HG03378 (cell line): ENCODE data around the gene SCFD1.
"Not testable (repeated sequence)": the region's sequence is repeated elsewhere in the genome, so short reads cannot be mapped to it uniquely, and the experiment has no call there.

ENCODE experiments used
- ATAC-seq: cut with Tn5 transposase; IDR thresholded peaks from one replicate; pipeline ENCODE4 v1.9.1; 2021; ENCODE audit warnings: mild to moderate bottlenecking, moderate library complexity; ENCODE audit not compliant: unreplicated experiment

Gene SCFD1

GRCh38 chr14:30621940-30622830, at the start of gene SCFD1:
TSS of gene SCFD1 (plus strand) at chr14:30622319. CDS start at chr14:30622339, 20 bp downstream.
- peak; percentile 84 for ATAC-seq

DNA sequence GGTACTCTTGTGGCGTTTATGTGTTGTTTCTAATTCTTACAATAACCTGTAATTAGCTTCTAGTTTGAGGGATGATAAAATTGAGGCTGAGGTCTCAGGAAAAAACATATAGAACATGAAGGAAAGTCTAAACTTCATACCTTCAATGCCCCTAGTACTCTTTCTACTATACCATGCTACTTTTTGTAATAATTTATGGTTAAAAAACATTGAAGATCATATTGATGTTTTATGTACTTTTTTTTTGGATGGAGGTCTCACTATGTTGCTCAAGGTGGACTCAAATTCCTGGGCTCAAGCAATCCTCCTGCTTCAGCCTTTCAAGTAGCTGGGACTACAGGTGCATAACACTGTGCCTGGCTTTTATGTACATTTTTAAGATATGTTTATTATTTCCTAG, 49.3 kb upstream of the SCFD1 start:
- ATAC-seq = no peak

- no peak for ATAC-seq
Observed at GRCh38 chr14:30573226-30573814, 48.8 kb upstream of the SCFD1 start.

DNA sequence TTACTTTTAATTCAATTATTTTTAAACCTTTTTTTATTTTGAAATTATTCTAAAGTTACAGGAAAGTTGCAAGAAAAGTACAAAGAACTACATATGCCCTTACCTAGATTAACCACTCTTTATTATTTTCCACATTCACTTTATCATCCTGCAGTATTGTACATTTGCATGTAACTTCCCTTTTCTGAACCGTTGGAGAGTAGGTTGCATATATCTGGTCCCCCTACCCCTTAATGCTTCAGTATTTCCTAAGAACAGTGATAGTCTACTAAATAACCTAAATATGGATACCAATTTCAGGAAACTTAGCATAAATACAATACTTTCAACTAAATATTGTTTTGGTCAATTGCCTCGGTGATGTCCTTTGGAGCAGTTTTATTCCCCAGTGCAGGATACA, 48.2 kb upstream of the SCFD1 start:
- no peak for ATAC-seq

- not testable (repeated sequence) for ATAC-seq
Observed at GRCh38 chr14:30574777-30575176, 47.3 kb upstream of the SCFD1 start.

DNA sequence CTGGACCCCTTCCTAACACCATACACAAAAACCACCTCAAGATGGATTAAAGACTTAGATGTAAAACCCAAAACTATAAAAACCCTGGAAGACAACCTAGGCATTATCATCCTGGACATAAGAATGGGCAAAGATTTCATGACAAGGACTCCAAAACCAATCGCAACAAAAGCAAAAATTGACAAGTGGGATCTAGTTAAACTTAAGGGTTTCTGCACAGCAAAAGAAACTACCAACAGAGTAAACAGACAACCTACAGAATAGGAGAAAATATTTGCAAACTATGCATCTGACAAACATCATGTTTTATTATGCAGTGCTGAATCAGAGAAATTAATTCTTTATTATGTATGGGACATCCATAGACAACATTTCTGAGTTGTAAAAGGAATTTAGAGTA, 45.8 kb upstream of the SCFD1 start:
- ATAC-seq = not testable (repeated sequence)

- no peak for ATAC-seq
Observed at GRCh38 chr14:30580616-30581282, 41.4 kb upstream of the SCFD1 start.

GRCh38 chr14:30581283-30581625, 40.9 kb upstream of the SCFD1 start:
- ATAC-seq = no peak

DNA sequence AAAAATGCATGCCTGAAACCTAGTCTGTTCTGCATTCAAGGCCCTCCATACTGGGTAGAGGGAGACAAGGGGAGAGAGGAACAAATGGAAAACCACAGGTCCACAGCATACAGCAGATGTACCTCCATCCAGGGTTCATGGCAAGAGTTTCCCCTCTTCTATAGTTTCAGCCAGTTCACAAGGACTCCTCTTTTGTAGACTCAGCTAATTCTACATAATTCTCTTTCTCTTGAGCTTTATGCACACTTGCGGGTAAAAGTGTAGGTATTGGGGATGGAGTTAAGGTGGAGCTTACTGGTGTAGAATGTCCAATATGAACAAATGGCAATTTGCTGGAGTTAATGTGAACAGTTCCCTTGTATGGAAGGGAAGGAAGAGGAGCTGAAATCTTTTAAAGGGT, 39.7 kb upstream of the SCFD1 start:
- ATAC-seq = no peak

DNA sequence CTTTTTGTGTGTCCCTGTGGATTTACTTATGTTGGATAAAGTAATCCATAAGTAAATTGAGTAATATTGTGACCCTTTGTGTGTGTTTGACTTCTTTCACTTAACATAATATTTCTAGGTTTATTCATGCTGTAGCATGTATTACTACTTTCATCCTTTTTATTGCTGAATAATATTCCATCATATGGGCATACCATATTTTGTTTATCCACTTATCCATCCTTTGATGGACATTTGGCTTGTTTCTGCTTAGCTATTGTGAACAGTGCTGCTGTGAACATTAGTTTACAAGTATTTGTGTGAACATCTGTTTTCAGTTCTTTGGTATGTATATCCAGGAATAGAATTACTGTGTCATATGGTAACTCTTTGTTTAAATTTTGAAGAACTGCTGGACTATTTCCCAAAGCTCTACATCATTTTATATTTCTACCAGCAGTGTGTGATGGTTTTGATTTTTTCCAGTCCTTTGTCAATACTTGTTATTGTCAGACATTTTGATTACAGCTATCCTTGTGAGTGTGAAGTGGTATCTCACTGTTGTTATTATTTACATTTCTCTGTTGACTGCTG, 38.0 kb upstream of the SCFD1 start:
- no peak for ATAC-seq

DNA sequence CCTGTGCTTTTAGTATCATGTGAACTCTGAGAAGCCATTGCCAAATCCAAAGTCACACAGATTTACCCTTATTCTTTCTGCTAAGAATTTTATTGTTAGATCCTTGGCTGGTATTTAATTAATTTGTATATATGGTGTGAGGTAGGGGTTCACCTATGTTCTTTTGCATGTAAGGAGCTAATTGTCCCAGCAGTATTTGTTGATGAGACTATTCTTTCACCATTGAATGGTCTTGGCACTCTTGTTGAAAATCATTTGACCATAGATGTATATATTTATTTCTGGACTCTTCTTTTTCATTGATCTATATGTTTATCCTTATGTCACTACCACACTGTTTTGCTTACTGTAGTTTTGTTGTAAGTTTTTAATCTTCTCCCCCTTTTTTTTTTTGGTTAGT, 36.9 kb upstream of the SCFD1 start:
- ATAC-seq = no peak

DNA sequence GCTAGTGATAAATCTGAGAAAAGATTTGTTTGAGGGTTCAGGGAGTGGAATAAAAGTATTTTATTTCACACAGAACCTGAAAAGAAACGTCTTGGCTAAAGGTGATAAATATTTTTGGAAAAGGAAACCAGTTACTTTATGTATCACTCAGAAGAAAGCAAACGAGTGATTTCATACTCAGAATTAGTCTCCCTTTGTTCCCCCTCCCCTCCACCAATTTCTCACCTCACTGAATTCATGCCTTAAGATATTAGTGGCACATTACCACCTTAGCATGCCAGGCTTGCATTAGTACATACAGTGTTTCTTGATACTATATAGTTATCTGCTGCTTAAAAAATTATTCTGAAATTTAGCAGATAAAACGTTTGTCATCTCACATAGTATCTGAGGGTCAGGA, 35.0 kb upstream of the SCFD1 start:
- no peak for ATAC-seq

DNA sequence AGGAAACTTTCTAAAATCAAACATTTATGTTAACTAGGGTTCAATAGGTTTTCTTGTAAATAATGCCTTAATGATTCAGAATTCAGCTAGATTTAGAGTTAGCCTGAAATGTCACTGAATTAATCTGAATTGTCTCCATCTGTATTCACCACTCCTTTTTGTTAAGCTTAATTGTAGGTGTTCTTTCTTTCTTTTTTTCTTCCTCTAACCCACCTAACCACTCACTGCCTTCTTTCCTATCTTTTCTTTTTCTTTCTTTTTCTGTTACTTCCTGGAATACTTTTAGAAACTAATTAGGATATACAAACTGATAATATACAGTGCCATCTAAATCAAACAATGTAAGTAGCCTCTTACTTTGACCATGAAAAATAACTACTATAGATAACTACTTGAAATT, 33.2 kb upstream of the SCFD1 start:
- no peak for ATAC-seq

- ATAC-seq = no peak
Observed at GRCh38 chr14:30596935-30597334, 25.2 kb upstream of the SCFD1 start.

DNA sequence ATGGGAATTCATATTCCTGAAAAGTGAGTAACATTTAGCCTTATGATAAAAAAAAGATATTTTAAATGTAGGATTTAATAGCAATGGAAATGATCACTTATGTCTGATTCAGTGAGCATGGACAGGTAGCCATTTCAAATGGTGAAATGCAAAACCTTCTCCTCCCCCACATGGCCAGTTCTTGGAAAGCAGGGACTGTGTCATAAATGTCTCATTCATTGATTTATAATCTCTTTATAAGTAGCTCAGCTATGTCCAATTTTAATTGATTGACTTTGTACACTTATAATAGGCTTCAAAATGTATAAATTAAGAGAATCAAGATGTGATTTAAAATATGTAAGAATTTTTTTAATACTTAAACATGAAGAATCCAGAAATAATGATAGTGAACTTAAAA, 24.6 kb upstream of the SCFD1 start:
- ATAC-seq = no peak

DNA sequence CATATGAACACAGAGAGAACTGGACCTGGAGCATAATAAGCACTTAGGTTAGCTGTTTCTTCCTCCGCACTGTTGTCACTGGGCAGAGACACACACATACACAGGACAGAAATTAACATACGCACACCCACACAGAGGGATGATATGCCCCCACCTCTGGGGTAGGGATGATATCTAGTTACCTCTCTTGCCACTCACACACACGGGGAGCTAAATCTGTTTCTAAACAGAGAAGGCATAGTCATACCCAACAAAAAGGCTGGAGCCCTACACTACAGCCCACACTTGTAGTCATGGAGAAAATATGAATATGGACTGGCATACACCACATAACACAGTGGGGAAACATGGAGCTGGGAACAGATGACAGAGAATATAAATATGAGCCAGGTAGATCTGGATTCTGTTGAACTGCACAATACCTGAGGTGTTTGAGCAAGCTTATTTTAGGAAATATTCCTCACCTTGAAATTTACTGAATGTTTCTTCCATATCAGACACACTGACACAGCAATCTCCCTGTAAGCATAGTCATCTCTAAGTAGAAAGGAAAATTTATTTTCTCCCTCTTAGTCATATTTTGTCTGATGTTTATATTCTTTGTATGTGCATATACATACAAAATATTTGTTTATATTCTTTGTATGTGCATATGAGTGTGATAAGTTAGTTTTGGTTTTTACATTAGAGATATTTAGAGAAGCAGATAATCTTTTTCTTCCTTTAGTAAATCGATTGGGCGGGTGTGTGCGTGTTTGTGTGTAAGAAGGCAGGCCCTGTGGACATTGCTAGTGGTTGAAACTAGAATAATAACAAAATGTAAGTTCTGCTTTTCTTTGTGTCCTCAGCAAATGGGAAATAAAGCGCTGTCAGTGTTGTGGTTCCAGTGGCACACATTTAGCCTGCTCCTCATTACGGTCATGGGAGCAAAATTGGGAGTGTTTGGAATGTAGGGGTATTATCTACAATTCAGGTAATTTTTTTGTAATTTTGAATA, 20.9 kb upstream of the SCFD1 start:
- no peak for ATAC-seq

GRCh38 chr14:30603402-30603801, 18.7 kb upstream of the SCFD1 start:
- no peak for ATAC-seq

GRCh38 chr14:30604696-30605095, 17.4 kb upstream of the SCFD1 start:
- ATAC-seq = not testable (repeated sequence)

DNA sequence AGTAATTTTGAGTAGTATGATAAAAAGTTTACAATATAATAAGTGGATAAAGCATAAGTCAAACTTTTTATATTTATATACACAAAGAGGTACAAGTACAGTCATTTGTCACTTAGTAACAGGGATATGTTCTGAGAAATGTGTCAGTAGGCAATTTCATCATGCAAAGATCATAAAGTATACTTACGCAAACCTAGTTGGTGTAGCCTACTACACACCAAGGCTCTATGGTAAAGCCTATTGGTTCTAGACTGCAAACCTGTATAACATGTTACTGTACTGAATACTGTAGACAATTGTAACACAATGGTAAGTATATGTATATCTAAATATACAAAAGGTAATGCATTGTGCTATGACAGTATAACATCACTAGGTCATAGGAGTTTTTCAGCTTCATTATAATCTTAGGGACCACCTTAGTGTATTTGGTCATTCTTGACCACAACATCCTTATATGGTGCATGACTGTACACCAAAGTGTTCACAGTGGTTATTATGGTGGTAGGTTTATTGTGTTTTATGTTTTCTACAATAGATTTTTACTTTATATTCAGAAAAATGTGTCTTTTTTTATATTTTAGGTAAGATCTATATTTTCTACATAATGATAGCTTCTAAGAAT, 14.9 kb upstream of the SCFD1 start:
- ATAC-seq = no peak

GRCh38 chr14:30608533-30609006, 13.5 kb upstream of the SCFD1 start:
- ATAC-seq = no peak
